ENCODE measurements around the gene DCAF5.
"Not testable (repeated sequence)": the region's sequence is repeated elsewhere in the genome, so short reads cannot be mapped to it uniquely, and the experiment has no call there.

The DCAF5 gene

DNA sequence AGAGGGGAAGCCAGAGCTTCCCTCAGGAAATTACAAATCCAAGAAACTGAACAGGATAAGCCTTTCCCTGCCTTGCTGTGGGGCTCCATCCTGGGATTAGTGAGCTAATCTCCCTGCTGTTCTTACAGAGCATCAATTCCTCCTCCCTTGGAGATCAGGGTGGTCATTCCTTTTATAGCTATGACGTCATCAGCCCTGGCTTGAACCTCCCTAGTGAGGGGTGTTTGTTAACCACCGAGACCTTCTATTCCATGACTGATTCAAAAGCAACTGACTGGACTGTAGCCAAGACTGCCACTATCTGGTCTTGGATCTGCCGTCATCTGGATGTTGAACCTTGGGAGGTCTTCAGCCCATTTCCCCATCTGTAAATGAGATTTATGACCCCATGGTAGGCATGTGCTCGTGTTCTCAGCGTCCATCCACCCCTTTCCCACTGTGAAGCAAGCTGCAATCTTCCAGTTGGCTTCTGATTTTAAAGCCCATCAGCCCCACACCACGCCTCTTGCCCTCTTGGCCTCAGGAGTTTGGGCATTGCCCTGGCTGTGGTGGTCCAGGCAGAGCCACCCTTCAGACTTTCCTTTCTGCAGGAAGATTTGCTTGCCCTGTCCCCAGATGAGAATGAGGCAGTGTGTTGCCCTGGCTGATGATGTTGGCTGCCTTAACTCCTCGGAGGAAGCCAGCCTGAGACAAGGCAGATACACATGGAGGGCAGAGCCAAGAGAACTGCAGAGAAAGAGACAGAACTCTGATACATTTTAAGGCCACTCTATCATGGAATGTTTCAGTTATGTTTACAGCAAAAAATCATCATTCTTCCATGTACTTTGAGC, 114.2 kb downstream of the DCAF5 start:
- no peak overlapping the region for H3K4me3 ChIP-seq (ENCODE audit: low read depth, low read length)
- TF ChIP-seq, protein P1, sequence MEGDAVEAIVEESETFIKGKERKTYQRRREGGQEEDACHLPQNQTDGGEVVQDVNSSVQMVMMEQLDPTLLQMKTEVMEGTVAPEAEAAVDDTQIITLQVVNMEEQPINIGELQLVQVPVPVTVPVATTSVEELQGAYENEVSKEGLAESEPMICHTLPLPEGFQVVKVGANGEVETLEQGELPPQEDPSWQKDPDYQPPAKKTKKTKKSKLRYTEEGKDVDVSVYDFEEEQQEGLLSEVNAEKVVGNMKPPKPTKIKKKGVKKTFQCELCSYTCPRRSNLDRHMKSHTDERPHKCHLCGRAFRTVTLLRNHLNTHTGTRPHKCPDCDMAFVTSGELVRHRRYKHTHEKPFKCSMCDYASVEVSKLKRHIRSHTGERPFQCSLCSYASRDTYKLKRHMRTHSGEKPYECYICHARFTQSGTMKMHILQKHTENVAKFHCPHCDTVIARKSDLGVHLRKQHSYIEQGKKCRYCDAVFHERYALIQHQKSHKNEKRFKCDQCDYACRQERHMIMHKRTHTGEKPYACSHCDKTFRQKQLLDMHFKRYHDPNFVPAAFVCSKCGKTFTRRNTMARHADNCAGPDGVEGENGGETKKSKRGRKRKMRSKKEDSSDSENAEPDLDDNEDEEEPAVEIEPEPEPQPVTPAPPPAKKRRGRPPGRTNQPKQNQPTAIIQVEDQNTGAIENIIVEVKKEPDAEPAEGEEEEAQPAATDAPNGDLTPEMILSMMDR (IDR thresholded peaks at IDR 0.05; ENCODE audit: low read depth, low read length, missing control alignments) = no peak
- no peak for DNase-seq (ENCODE audit: low read depth)

DNA sequence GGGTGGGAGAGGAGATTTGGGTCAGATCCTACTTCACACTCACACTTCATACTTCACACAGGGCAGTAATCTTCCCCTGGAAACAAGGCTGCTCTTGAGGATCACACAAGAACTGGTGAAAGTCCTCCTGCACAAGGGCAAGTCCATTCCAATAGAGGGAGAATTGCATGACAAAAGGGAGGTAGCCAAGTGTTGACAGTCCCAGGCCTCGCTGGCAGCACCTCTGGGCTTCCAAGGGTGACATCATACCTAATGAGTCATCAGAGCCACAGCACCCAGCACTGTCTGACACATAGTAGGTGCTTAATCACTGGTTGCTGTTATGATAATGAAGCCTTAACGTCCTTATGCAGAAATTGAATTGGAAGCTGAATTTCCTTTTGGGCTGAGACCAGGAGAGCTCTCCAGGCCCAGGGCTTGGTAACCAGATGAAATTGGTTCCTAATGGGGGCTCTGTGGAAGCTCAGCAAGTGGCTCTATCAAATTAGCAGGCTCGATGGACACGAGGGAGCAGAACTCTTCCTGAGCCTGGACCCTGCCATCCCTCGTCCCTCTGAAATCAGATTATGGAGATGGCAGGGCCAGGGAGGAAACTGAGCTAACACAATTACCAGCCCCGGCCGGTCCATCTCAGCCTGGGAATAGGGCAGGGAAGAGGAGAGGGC, 115.0 kb downstream of the DCAF5 start:
- no peak for DNase-seq (ENCODE audit: low read depth)
- no peak overlapping the region for H3K4me3 ChIP-seq (ENCODE audit: low read depth, low read length)
- TF ChIP-seq, protein P1 (IDR thresholded peaks at IDR 0.05; ENCODE audit: low read depth, low read length, missing control alignments) = no peak

- no peak overlapping the region for H3K4me3 ChIP-seq (ENCODE audit: low read depth, low read length)
- TF ChIP-seq, protein P1 (IDR thresholded peaks at IDR 0.05; ENCODE audit: low read depth, low read length, missing control alignments) = no peak
- DNase-seq (ENCODE audit: low read depth) = no peak
These were observed 116.0 kb downstream of the DCAF5 start for GRCh38 chr14:69036757-69037506.

DNA sequence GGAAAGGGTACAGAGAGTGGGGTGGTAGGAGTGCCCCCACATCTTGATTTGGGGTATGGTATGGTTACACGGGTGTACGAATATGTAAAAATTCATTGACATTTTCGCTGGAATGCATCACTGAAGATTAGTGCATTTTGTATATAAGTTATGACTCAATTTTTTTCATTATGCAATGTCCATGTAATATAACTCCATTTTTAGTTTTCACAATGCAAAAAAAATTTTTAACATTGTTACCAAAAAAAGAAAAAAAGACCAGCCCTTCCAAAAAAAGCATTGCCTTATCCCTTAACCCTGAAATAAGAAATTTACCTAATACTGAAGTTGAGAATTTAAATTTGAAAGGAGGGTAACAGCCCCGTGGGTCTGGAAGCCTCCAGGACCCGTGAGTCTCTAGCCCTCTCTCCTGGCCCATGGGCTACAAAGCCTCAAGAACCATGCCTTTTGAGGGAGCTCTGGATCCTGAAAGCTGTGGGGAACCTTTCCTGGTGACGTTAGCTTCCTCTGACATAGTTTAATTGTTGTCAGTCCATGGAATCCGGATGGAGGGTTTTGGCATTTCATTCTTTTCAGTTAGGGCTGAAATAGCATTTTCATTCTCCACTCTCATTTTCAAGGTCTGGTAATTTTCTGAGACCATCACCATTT, 118.2 kb downstream of the DCAF5 start:
- DNase-seq (ENCODE audit: low read depth) = no peak
- no peak overlapping the region for H3K4me3 ChIP-seq (ENCODE audit: low read depth, low read length)
- TF ChIP-seq, protein P1 (IDR thresholded peaks at IDR 0.05; ENCODE audit: low read depth, low read length, missing control alignments) = no peak

GRCh38 chr14:69027242-69027913, 125.5 kb downstream of the DCAF5 start:
- TF ChIP-seq, protein P1 (IDR thresholded peaks at IDR 0.05; ENCODE audit: low read depth, low read length, missing control alignments) = no peak
- no peak for DNase-seq (ENCODE audit: low read depth)
- no peak overlapping the region for H3K4me3 ChIP-seq (ENCODE audit: low read depth, low read length)

GRCh38 chr14:69023035-69023434, 129.9 kb downstream of the DCAF5 start:
- TF ChIP-seq, protein P1 (IDR thresholded peaks at IDR 0.05; ENCODE audit: low read depth, low read length, missing control alignments) = no peak

GRCh38 chr14:69022093-69022492, 130.8 kb downstream of the DCAF5 start:
- not testable (repeated sequence) for DNase-seq (ENCODE audit: low read depth); H3K4me3 ChIP-seq (ENCODE audit: low read depth, low read length)

More at GRCh38 chr14:69023035-69023434, 129.9 kb downstream of the DCAF5 start:
- no peak overlapping the region for H3K4me3 ChIP-seq (ENCODE audit: low read depth, low read length)
- no peak for DNase-seq (ENCODE audit: low read depth)
